H9 (cell line): ENCODE measurements around the gene GALNT9. TPM values are rescaled to one million over a fixed set of nuclear protein-coding genes. Genes with fewer than 3 reads are reported as not detected.

Experiments used
- DNase-seq: peaks from one replicate; pipeline ENCODE4 v3.0.0-alpha.2; 2017
- H2AFZ ChIP-seq: one replicate; pipeline ENCODE4 v1.6.1; 2013; ENCODE audit warnings: mild to moderate bottlenecking, low read length, control low read depth, moderate library complexity
- H2AK5ac ChIP-seq: 2 replicates; pipeline ENCODE4 v1.6.1; 2013; ENCODE audit warnings: low read length, control low read depth, mixed read lengths; ENCODE audit not compliant: insufficient read length
- H2BK120ac ChIP-seq: one replicate; pipeline ENCODE4 v1.6.1; 2013; ENCODE audit warnings: low read depth, mild to moderate bottlenecking, low read length, control low read depth, inconsistent platforms; ENCODE audit not compliant: poor library complexity, severe bottlenecking
- H2BK12ac ChIP-seq: 2 replicates; pipeline ENCODE4 v1.6.1; 2013; ENCODE audit warnings: low read length, control low read depth, mixed read lengths, low read depth; ENCODE audit not compliant: insufficient read length
- H2BK15ac ChIP-seq: 2 replicates; pipeline ENCODE4 v1.6.1; 2013; ENCODE audit warnings: low read depth, low read length, control low read depth
- H2BK20ac ChIP-seq: one replicate; pipeline ENCODE4 v1.6.1; 2013; ENCODE audit warnings: low read depth, mild to moderate bottlenecking, low read length, control low read depth, inconsistent platforms; ENCODE audit not compliant: poor library complexity, severe bottlenecking
- H2BK5ac ChIP-seq: 2 replicates; pipeline ENCODE4 v1.6.1; 2013; ENCODE audit warnings: low read length, control low read depth, mixed read lengths; ENCODE audit not compliant: insufficient read length
- H3K14ac ChIP-seq: 2 replicates; pipeline ENCODE4 v1.6.1; 2013; ENCODE audit warnings: low read length, control low read depth; ENCODE audit not compliant: insufficient read depth
- H3K18ac ChIP-seq: 2 replicates; pipeline ENCODE4 v1.6.1; 2013; ENCODE audit warnings: low read depth, mild to moderate bottlenecking, mixed read lengths, low read length, control low read depth; ENCODE audit not compliant: insufficient read length
- H3K23ac ChIP-seq: 2 replicates; pipeline ENCODE4 v1.6.1; 2013; ENCODE audit warnings: low read length, control low read depth, mixed read lengths, low read depth; ENCODE audit not compliant: insufficient read length
- H3K23me2 ChIP-seq: 2 replicates; pipeline ENCODE4 v1.6.1; 2013; ENCODE audit warnings: low read depth, mild to moderate bottlenecking, mixed read lengths, low read length, control low read depth; ENCODE audit not compliant: insufficient read length, poor library complexity, severe bottlenecking
- H3K27ac ChIP-seq: 2 replicates; pipeline ENCODE4 v1.5.1; 2013; ENCODE audit warnings: low read length, control low read depth, mixed read lengths, low read depth; ENCODE audit not compliant: insufficient read length
- H3K27me3 ChIP-seq: 2 replicates; pipeline ENCODE4 v1.6.1; 2013; ENCODE audit warnings: low read length, control low read depth, inconsistent platforms; ENCODE audit not compliant: insufficient read depth
- H3K4ac ChIP-seq: 2 replicates; pipeline ENCODE4 v1.6.1; 2013; ENCODE audit warnings: low read depth, mild to moderate bottlenecking, control low read depth, inconsistent platforms, low read length, moderate library complexity
- H3K4me1 ChIP-seq: 2 replicates; pipeline ENCODE4 v1.6.1; 2013; ENCODE audit warnings: low read length, control low read depth, inconsistent platforms; ENCODE audit not compliant: insufficient read depth
- H3K4me2 ChIP-seq: 2 replicates; pipeline ENCODE4 v1.6.1; 2013; ENCODE audit warnings: low read length, control low read depth, mixed read lengths; ENCODE audit not compliant: insufficient read length, insufficient read depth
- H3K56ac ChIP-seq: 2 replicates; pipeline ENCODE4 v1.6.1; 2013; ENCODE audit warnings: low read depth, mild to moderate bottlenecking, mixed read lengths, low read length, control low read depth; ENCODE audit not compliant: insufficient read length
- H3K79me1 ChIP-seq: 2 replicates; pipeline ENCODE4 v1.6.1; 2013; ENCODE audit warnings: low read depth, mild to moderate bottlenecking, moderate library complexity, low read length, control low read depth, inconsistent platforms; ENCODE audit not compliant: insufficient read depth, poor library complexity, severe bottlenecking
- H3K79me2 ChIP-seq: 2 replicates; pipeline ENCODE4 v1.6.1; 2013; ENCODE audit warnings: low read length, control low read depth, inconsistent platforms; ENCODE audit not compliant: insufficient read depth
- H3K9ac ChIP-seq: 2 replicates; pipeline ENCODE4 v1.6.1; 2013; ENCODE audit warnings: low read length, control low read depth, mixed read lengths; ENCODE audit not compliant: insufficient read length; ENCODE audit errors: extremely low read depth
- H3K9me3 ChIP-seq: one replicate; pipeline ENCODE4 v1.6.1; 2013; ENCODE audit warnings: low read depth, low read length, inconsistent platforms; ENCODE audit not compliant: control insufficient read depth
- H3T11ph ChIP-seq: one replicate; pipeline ENCODE4 v1.6.1; 2013; ENCODE audit warnings: mild to moderate bottlenecking, low read length, control low read depth, inconsistent platforms
- H4K20me1 ChIP-seq: one replicate; pipeline ENCODE4 v1.6.1; 2013; ENCODE audit not compliant: control insufficient read depth, insufficient read length, insufficient read depth
- H4K5ac ChIP-seq: 2 replicates; pipeline ENCODE4 v1.6.1; 2013; ENCODE audit warnings: low read depth, mild to moderate bottlenecking, mixed read lengths, low read length, control low read depth; ENCODE audit not compliant: insufficient read length
- H4K8ac ChIP-seq: replicated peaks from 2 replicates; pipeline ENCODE4 v1.6.1; 2013; ENCODE audit warnings: low read length, control low read depth, mixed read lengths, low read depth; ENCODE audit not compliant: insufficient read length
- H4K91ac ChIP-seq: 2 replicates; pipeline ENCODE4 v1.6.1; 2013; ENCODE audit warnings: low read depth, mild to moderate bottlenecking, moderate library complexity, mixed read lengths, low read length, control low read depth; ENCODE audit not compliant: insufficient read length
- H3K27ac Mint-ChIP-seq, 3 experiments: 2 replicates in 2 of 3; 3 replicates in 1 of 3; pipeline ENCODE4 v1.8.0; 2020 to 2021; ENCODE audit warnings: mixed read lengths in 3 of 3, mild to moderate bottlenecking in 1 of 3, moderate library complexity in 1 of 3
- H3K27me3 Mint-ChIP-seq: 2 replicates; pipeline ENCODE4 v1.8.0; 2021; ENCODE audit warnings: low read depth, mild to moderate bottlenecking, moderate library complexity, mixed read lengths
- H3K36me3 Mint-ChIP-seq, 3 experiments: 2 replicates in 2 of 3; 3 replicates in 1 of 3; pipeline ENCODE4 v1.8.0; 2020 to 2021; ENCODE audit warnings: low read depth in 3 of 3, mixed read lengths in 3 of 3; ENCODE audit not compliant: insufficient read depth in 1 of 3
- H3K4me1 Mint-ChIP-seq, 2 experiments: 2 replicates each; pipeline ENCODE4 v1.8.0; 2020; ENCODE audit warnings: mixed read lengths in 2 of 2
- H3K4me3 Mint-ChIP-seq, 2 experiments: 2 replicates in 1 of 2; 3 replicates in 1 of 2; pipeline ENCODE4 v1.8.0; 2020 to 2021; ENCODE audit warnings: mild to moderate bottlenecking in 2 of 2, mixed read lengths in 2 of 2, moderate library complexity in 1 of 2
- H3K9me3 Mint-ChIP-seq, 2 experiments: 2 replicates in 1 of 2; 3 replicates in 1 of 2; pipeline ENCODE4 v1.8.0; 2020; ENCODE audit warnings: mild to moderate bottlenecking in 2 of 2, mixed read lengths in 2 of 2, moderate library complexity in 1 of 2
- WGBS: extraction: QIAGEN DNeasy Blood & Tissue Kit; methylation state at CpG from one replicate; pipeline ENCODE4 v1.1.7; 2013; ENCODE audit warnings: missing lambda C conversion rate, low lambda C conversion rate, mixed read lengths; ENCODE audit not compliant: insufficient read length; ENCODE audit errors: extremely low coverage; 5-methylcytosine and 5-hydroxymethylcytosine counted together
- total RNA-seq: library from RNA; stranded (reverse); gene quantifications from 2 replicates; pipeline ENCODE4 v1.2.1, GENCODE V29; 2021
- TF ChIP-seq, protein P1 (sequence below): fragments of 200-600 bp; sonication (generic); conservative IDR thresholded peaks from 3 replicates; pipeline ENCODE4 v1.8.0; 2021; ENCODE audit warnings: antibody characterized with exemption, mild to moderate bottlenecking

GALNT9 gene
- total RNA-seq, 1 experiment from 2014 or later: 0.35 TPM

DNA sequence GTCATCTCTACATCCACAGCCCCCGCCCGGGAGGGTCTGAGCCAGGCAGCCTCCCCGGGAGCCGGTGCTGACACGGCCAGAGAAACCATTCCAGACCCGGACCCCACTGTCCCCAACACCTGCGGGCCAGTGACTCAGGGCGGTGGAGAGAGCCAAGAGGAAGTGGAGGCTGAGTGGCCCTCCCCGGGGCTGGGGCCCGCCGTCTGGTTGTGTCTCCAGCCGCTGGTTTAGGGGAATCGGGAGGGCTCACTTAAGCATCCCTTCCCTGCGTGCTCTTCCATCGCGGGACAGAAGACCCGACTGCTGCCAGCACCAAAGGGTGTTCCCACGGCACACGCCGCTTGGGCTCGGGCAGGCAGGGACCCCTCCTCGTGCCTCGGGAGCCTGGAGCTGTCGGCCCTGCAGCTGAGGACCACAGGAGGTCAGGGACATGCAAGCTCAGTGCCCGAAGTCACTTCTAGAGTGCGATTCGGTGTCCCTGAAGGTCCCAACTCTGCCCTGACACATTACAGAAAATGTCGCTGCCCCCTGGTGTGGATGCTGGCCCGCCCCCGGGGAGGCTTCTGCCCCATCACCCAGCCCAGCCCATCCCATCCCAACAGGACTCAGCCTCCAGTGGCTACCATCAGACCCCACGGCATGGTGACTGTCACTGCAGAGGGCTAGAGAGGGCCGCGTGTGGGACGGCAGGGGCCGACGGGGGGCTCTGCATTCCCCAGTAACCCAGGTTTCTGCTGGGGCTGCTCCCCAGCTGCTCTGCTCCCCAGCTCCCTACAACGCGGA lies 50.8 kb downstream of the GALNT9 start:
- H3K4me2 ChIP-seq: no peak overlapping the region
- no peak overlapping the region for H3K14ac ChIP-seq
- H3T11ph ChIP-seq: no peak overlapping the region
- no peak overlapping the region for H2AK5ac ChIP-seq
- Mint-ChIP-seq H3K4me3 (no peak overlapping the region), H3K27me3 (peaks cover 29% of the 10 kb centered on the region), H3K4me1 (peaks cover 29 to 53% of the 10 kb centered on the region in 2 experiments), H3K27ac (no peak overlapping the region), H3K9me3 (no peaks in the 10 kb centered on the region), H3K36me3 (no peaks in the 10 kb centered on the region)
- H3K23ac ChIP-seq: no peak overlapping the region
- H2BK20ac ChIP-seq: no peak overlapping the region
- DNase-seq: no peak
- H2BK120ac ChIP-seq: no peak overlapping the region
- WGBS: no CpG with 5 or more reads among the region's 38 CpGs
- no peaks in the 10 kb centered on the region for H3K79me1 ChIP-seq
- H3K4me1 ChIP-seq: peaks cover 6% of the 10 kb centered on the region; the same call in 1 of the 2 replicates
- H2BK5ac ChIP-seq: no peak overlapping the region
- H3K56ac ChIP-seq: no peak overlapping the region
- H3K9me3 ChIP-seq: no peaks in the 10 kb centered on the region
- H3K18ac ChIP-seq: no peak overlapping the region
- H3K4ac ChIP-seq: no peak overlapping the region
- no peaks in the 10 kb centered on the region for H3K27me3 ChIP-seq
- no peaks in the 10 kb centered on the region for H4K20me1 ChIP-seq
- no peak overlapping the region for H4K8ac ChIP-seq
- no peak overlapping the region for H2BK12ac ChIP-seq
- H3K79me2 ChIP-seq: no peaks in the 10 kb centered on the region
- H4K5ac ChIP-seq: no peak overlapping the region
- H3K9ac ChIP-seq: no peak overlapping the region
- no peak overlapping the region for H2AFZ ChIP-seq
- H3K23me2 ChIP-seq: no peaks in the 10 kb centered on the region
- TF ChIP-seq, protein P1, sequence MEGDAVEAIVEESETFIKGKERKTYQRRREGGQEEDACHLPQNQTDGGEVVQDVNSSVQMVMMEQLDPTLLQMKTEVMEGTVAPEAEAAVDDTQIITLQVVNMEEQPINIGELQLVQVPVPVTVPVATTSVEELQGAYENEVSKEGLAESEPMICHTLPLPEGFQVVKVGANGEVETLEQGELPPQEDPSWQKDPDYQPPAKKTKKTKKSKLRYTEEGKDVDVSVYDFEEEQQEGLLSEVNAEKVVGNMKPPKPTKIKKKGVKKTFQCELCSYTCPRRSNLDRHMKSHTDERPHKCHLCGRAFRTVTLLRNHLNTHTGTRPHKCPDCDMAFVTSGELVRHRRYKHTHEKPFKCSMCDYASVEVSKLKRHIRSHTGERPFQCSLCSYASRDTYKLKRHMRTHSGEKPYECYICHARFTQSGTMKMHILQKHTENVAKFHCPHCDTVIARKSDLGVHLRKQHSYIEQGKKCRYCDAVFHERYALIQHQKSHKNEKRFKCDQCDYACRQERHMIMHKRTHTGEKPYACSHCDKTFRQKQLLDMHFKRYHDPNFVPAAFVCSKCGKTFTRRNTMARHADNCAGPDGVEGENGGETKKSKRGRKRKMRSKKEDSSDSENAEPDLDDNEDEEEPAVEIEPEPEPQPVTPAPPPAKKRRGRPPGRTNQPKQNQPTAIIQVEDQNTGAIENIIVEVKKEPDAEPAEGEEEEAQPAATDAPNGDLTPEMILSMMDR: no peak
- no peak overlapping the region for H2BK15ac ChIP-seq
- no peak overlapping the region for H4K91ac ChIP-seq
- no peak overlapping the region for H3K27ac ChIP-seq
